Subcutaneous adipose tissue (tissue), 4 donors: ENCODE results near the gene PDZK1IP1. TPM values are rescaled to one million over a fixed set of nuclear protein-coding genes. Genes with fewer than 3 reads are reported as not detected.

Experiments used
- total RNA-seq, 4 donors: library from RNA; depleted of rRNA; stranded (reverse); fragments of >200 nt; gene quantifications; one replicate each; pipeline ENCODE4 v1.1.0, GENCODE V29; 2016

The PDZK1IP1 gene
- total RNA-seq, 4 donors from 2014 or later = 0.85 to 11.3 (median 3.8) TPM; not detected in 1

Other genes with a start within 250 kb of the PDZK1IP1 start
- 1 to 10 TPM in 1 of 4 donors, under 1 TPM in 1, not detected in 2; 0.66 to 1.2 TPM for gene CYP4A11, start 248.6 kb downstream of the PDZK1IP1 start, total RNA-seq
- 10 to 100 TPM; 22.3 to 59.0 (median 42.1) TPM for gene CYP4X1, start 166.4 kb downstream of the PDZK1IP1 start, total RNA-seq
- 10 to 100 TPM in 1 of 4 donors, 1 to 10 TPM in 3; 3.6 to 13.0 (median 6.7) TPM for gene CYP4Z1, start 122.8 kb downstream of the PDZK1IP1 start, total RNA-seq
- gene CYP4A22, start 52.6 kb downstream of the PDZK1IP1 start, total RNA-seq = 1 to 10 TPM in 3 of 4 donors, under 1 TPM in 1; 0.82 to 1.7 (median 1.1) TPM
- 10 to 100 TPM in 1 of 4 donors, 1 to 10 TPM in 3; 3.4 to 20.5 (median 4.6) TPM for gene TAL1, start 42.2 kb upstream of the PDZK1IP1 start, total RNA-seq
- 1 to 10 TPM; 1.6 to 2.4 (median 1.9) TPM for gene STIL, start 124.1 kb upstream of the PDZK1IP1 start, total RNA-seq
- gene CMPK1, start 143.8 kb upstream of the PDZK1IP1 start, total RNA-seq = 100 to 1,000 TPM; 143 to 290 (median 199) TPM
- gene FOXE3, start 226.2 kb upstream of the PDZK1IP1 start, total RNA-seq = not detected
- gene FOXD2, start 248.0 kb upstream of the PDZK1IP1 start, total RNA-seq = under 1 TPM in 3 of 4 donors, not detected in 1; under 0.01 to 0.38 (median 0.17) TPM